Putamen (tissue), 1 donor: ENCODE data around the gene TUBGCP6.
"Not testable (repeated sequence)": the region's sequence is repeated elsewhere in the genome, so short reads cannot be mapped to it uniquely, and the experiment has no call there.

Experiments
- DNase-seq: peaks from one replicate; pipeline ENCODE4 v3.0.0-alpha.2; 2016; ENCODE audit warnings: low spot score

Gene TUBGCP6

GRCh38 chr22:50209893-50210292 lies 34.9 kb downstream of the TUBGCP6 start:
- peak; percentile 54 for DNase-seq

- no peak for DNase-seq
Measured at GRCh38 chr22:50208939-50209892, 35.6 kb downstream of the TUBGCP6 start.

- no peak for DNase-seq
Measured at GRCh38 chr22:50208430-50208938, 36.3 kb downstream of the TUBGCP6 start.

GRCh38 chr22:50207383-50208140 lies 37.3 kb downstream of the TUBGCP6 start:
- DNase-seq = no peak

GRCh38 chr22:50206599-50206998 lies 38.2 kb downstream of the TUBGCP6 start:
- DNase-seq = no peak

GRCh38 chr22:50205781-50206569 lies 38.8 kb downstream of the TUBGCP6 start:
- DNase-seq = no peak

- DNase-seq = not testable (repeated sequence)
Measured at GRCh38 chr22:50204998-50205397, 39.8 kb downstream of the TUBGCP6 start.

GRCh38 chr22:50204571-50204970 lies 40.3 kb downstream of the TUBGCP6 start:
- DNase-seq = no peak

- no peak for DNase-seq
Measured at GRCh38 chr22:50203288-50203687, 41.5 kb downstream of the TUBGCP6 start.

GRCh38 chr22:50202130-50202666 lies 42.6 kb downstream of the TUBGCP6 start:
- DNase-seq = no peak

- no peak for DNase-seq
Measured at GRCh38 chr22:50201191-50202129, 43.4 kb downstream of the TUBGCP6 start.

- DNase-seq = peak; percentile 91
Measured at GRCh38 chr22:50200461-50201190, 44.2 kb downstream of the TUBGCP6 start, which contains the start of gene SELENOO. Gene SELENOO, plus strand, starts transcription at chr22:50201011. Its CDS starts 26 bp downstream, at chr22:50201037.

GRCh38 chr22:50199829-50200460 lies 44.9 kb downstream of the TUBGCP6 start:
- no peak for DNase-seq

GRCh38 chr22:50199251-50199721 lies 45.5 kb downstream of the TUBGCP6 start:
- DNase-seq = peak; percentile 50

GRCh38 chr22:50198624-50199017 lies 46.2 kb downstream of the TUBGCP6 start:
- DNase-seq = no peak

- no peak for DNase-seq
Measured at GRCh38 chr22:50197856-50198623, 46.8 kb downstream of the TUBGCP6 start.

- no peak for DNase-seq
Measured at GRCh38 chr22:50197000-50197800, 47.6 kb downstream of the TUBGCP6 start.
